Loucy (cell line): ENCODE results near the gene ARRB1.
A peak's percentile ranks its signal among the peaks of the same experiment; 100 is the strongest.

ENCODE experiments used
- H2AFZ ChIP-seq: fragments of 200-600 bp; sonication (generic); 2 replicates; pipeline ENCODE4 v1.6.0; 2016; ENCODE audit warnings: antibody characterized with exemption, mild to moderate bottlenecking, low read length, moderate library complexity
- H3F3A ChIP-seq: fragments of 200-600 bp; 2 replicates; pipeline ENCODE4 v1.6.0; 2016; ENCODE audit warnings: antibody characterized with exemption, low read depth, mild to moderate bottlenecking
- H3K27me3 ChIP-seq: fragments of 200-600 bp; sonication (generic); 2 replicates; pipeline ENCODE4 v1.6.1; 2014; ENCODE audit warnings: low read length, mild to moderate bottlenecking; ENCODE audit not compliant: insufficient read depth, poor library complexity, severe bottlenecking
- H3K36me3 ChIP-seq: fragments of 200-600 bp; sonication (generic); 2 replicates; pipeline ENCODE4 v1.6.1; 2016; ENCODE audit warnings: low read length; ENCODE audit not compliant: insufficient read depth
- H3K4me1 ChIP-seq: fragments of 200-600 bp; sonication (generic); 2 replicates; pipeline ENCODE4 v1.5.1; 2014; ENCODE audit warnings: low read length, mild to moderate bottlenecking; ENCODE audit not compliant: insufficient read depth, poor library complexity, severe bottlenecking
- H3K4me2 ChIP-seq: fragments of 200-600 bp; sonication (generic); 2 replicates; pipeline ENCODE4 v1.6.0; 2014; ENCODE audit warnings: antibody characterized with exemption, low read length, low read depth, mild to moderate bottlenecking; ENCODE audit not compliant: poor library complexity, severe bottlenecking
- H3K4me3 ChIP-seq: fragments of 200-600 bp; sonication (generic); 2 replicates; pipeline ENCODE4 v1.5.1; 2014; ENCODE audit warnings: low read length, mild to moderate bottlenecking, mixed read lengths; ENCODE audit not compliant: poor library complexity, severe bottlenecking
- H3K79me2 ChIP-seq: fragments of 200-600 bp; sonication (generic); 2 replicates; pipeline ENCODE4 v1.6.1; 2014; ENCODE audit warnings: low read length; ENCODE audit not compliant: insufficient read depth
- H3K9ac ChIP-seq: fragments of 200-600 bp; sonication (generic); 2 replicates; pipeline ENCODE4 v1.6.0; 2014; ENCODE audit warnings: mild to moderate bottlenecking, low read depth, low read length, moderate library complexity; ENCODE audit not compliant: poor library complexity, severe bottlenecking
- H3K9me2 ChIP-seq: fragments of 200-600 bp; sonication (generic); replicated peaks from 2 replicates; pipeline ENCODE4 v1.6.1; 2016; ENCODE audit warnings: low read depth, low read length, mixed read lengths
- H3K9me3 ChIP-seq: fragments of 200-600 bp; sonication (generic); 2 replicates; pipeline ENCODE4 v1.6.1; 2014; ENCODE audit warnings: mild to moderate bottlenecking, antibody characterized with exemption, low read length, low read depth; ENCODE audit not compliant: insufficient read depth
- H4K20me1 ChIP-seq: fragments of 200-600 bp; sonication (generic); 2 replicates; pipeline ENCODE4 v1.6.0; 2014; ENCODE audit warnings: antibody characterized with exemption, low read length, mild to moderate bottlenecking; ENCODE audit not compliant: insufficient read depth, poor library complexity, severe bottlenecking
- EZH2phosphoT487 ChIP-seq: fragments of 200-600 bp; IDR thresholded peaks from 2 replicates; pipeline ENCODE4 v1.6.1; 2018; ENCODE audit warnings: antibody characterized with exemption, mild to moderate bottlenecking, moderate library complexity, borderline replicate concordance
- TF ChIP-seq, protein P1 (sequence below): fragments of 200-600 bp; sonication (generic); conservative IDR thresholded peaks from 2 replicates; pipeline ENCODE4 v1.5.1; 2014; ENCODE audit warnings: mild to moderate bottlenecking, antibody characterized with exemption, low read length

The ARRB1 gene

DNA sequence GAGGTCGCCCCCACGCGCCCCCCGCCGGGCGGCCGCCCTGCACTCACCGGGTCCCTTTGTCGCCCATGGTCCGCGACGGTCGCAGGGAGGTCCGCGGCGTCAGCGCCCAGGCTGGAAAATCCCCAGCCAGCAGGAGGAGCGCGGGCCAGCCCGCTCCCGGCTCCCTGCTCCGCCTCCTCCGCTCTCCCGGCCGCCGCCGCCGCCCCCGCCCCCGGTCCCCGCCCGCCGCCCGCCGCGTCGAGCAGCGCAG, at the start of gene ARRB1:
ARRB1 (minus strand) TSS at position 121 of the 250 bp plus-strand sequence; CDS start at position 67, 54 bp downstream.
- Histone ChIP-seq H3K9me3 (no peaks in the 10 kb centered on the region), H3K79me2 (peaks cover 65% of the 10 kb centered on the region), H3K4me3 (peak within 1 kb of the TSS; percentile 89), H3F3A (no peaks in the 10 kb centered on the region), H3K4me1 (peaks cover 56% of the 10 kb centered on the region), H3K36me3 (no peaks in the 10 kb centered on the region), H2AFZ (peak within 1 kb of the TSS; percentile 85), H3K9ac (peak within 1 kb of the TSS; percentile 93), H3K27me3 (no peaks in the 10 kb centered on the region), H3K9me2 (no peaks in the 10 kb centered on the region), H4K20me1 (peaks cover 37% of the 10 kb centered on the region), H3K4me2 (peak within 1 kb of the TSS; percentile 97)
- TF ChIP-seq EZH2phosphoT487 = no peak
- TF ChIP-seq, protein P1, sequence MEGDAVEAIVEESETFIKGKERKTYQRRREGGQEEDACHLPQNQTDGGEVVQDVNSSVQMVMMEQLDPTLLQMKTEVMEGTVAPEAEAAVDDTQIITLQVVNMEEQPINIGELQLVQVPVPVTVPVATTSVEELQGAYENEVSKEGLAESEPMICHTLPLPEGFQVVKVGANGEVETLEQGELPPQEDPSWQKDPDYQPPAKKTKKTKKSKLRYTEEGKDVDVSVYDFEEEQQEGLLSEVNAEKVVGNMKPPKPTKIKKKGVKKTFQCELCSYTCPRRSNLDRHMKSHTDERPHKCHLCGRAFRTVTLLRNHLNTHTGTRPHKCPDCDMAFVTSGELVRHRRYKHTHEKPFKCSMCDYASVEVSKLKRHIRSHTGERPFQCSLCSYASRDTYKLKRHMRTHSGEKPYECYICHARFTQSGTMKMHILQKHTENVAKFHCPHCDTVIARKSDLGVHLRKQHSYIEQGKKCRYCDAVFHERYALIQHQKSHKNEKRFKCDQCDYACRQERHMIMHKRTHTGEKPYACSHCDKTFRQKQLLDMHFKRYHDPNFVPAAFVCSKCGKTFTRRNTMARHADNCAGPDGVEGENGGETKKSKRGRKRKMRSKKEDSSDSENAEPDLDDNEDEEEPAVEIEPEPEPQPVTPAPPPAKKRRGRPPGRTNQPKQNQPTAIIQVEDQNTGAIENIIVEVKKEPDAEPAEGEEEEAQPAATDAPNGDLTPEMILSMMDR = no peak

DNA sequence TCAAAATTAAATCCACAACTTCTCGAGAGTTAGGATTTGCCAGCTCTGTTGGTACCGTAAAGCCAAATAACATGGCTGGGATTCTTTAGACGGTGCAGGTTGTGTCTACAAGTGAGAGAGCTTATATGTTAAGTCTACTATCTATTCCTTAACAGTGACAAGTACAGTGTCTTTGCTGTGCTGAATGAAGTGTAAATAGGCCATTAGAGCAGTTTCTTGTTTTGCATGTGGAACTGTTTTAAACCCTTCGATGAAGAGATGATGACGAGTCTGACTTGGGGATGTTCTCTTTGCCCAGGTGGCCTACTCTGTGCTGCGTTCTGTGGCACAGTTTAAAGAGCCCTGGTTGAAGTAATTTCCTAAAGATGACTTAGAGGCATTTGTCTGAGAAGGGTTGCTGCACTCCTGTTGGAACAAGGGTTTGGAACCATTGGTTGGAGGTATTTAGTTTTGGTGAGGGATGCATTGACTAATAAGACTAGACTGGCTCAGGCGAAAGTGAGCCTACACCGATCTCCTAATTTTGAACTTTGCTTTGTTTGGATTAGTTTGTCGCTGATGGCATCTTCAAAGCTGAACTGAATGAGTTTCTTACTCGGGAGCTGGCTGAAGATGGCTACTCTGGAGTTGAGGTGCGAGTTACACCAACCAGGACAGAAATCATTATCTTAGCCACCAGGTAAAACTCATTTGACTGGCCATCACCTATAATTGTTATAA, 48.8 kb upstream of the ARRB1 start:
- Histone ChIP-seq H3K79me2 (peaks cover 60% of the 10 kb centered on the region), H3K36me3 (peaks cover 45% of the 10 kb centered on the region)
- no peak for TF ChIP-seq EZH2phosphoT487
- TF ChIP-seq, protein P1 = no peak

DNA sequence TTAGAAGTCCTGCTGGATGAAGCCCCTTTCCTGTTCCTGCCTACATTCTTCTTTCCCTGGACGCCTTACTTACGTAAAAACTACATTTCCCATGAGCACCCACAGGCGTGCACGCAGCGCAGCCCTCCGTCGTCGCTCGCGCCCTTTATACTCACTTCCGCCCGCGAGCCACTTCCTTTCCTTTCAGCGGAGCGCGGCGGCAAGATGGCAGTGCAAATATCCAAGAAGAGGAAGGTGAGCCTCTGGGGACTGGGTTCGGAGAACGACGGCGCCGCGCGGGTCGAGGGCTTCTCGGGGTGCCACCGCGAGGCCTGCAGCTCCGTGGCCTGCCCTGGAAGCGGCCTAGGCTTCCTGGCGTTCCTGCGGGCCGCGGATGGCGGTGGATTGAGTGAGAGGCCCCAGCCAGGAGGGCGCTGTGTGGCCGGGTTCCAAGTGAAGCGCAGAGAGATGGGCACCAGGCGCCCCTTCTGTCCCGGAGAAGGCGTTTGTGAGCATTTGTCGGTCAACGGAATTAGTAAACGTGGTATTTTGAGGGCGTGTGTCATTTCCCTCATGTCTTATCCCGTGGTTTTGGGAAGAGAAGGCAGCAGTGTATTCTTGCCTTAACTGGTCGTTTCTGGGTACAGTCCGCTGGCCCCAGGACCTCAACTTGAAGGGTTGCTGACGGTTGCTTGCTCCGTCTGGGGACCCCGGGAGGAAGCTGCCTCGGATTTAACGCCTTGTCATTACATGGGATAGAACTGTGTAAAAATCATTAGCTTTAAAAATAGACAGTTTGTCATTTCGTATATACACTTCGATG, 48.1 kb upstream of the ARRB1 start, which contains the start of gene RPS3:
RPS3 (plus strand) TSS at position 175 of the 802 bp plus-strand sequence; CDS start at position 205, 30 bp downstream.
- peaks cover 8% of the 10 kb centered on the region for H3K27me3 ChIP-seq
- H3K36me3 ChIP-seq = peaks cover 37% of the 10 kb centered on the region
- H3K4me3 ChIP-seq = peak within 1 kb of the TSS; percentile 94
- peak within 1 kb of the TSS; percentile 99 for H3K9ac ChIP-seq
- H3K4me1 ChIP-seq = peaks cover 40% of the 10 kb centered on the region
- no peaks in the 10 kb centered on the region for H3F3A ChIP-seq
- H3K4me2 ChIP-seq = peak within 1 kb of the TSS; percentile 100
- TF ChIP-seq, protein P1 = peak; percentile 39; the same call in 1 of the 2 replicates
- no peak for TF ChIP-seq EZH2phosphoT487
- H3K9me3 ChIP-seq = no peaks in the 10 kb centered on the region
- H2AFZ ChIP-seq = peak within 1 kb of the TSS; percentile 75
- peaks cover 53% of the 10 kb centered on the region for H3K79me2 ChIP-seq
- no peaks in the 10 kb centered on the region for H3K9me2 ChIP-seq
- H4K20me1 ChIP-seq = peaks cover 50% of the 10 kb centered on the region

More for the DNA sequence above, 48.8 kb upstream of the ARRB1 start:
- peaks cover 1% of the 10 kb centered on the region; the same call in 1 of the 2 replicates for H3F3A ChIP-seq
- peak overlapping the region; percentile 99 for H3K9ac ChIP-seq
- H2AFZ ChIP-seq = no peak overlapping the region
- peaks cover 8% of the 10 kb centered on the region for H3K27me3 ChIP-seq
- H3K4me3 ChIP-seq = peak overlapping the region; percentile 94
- H3K4me2 ChIP-seq = peak overlapping the region; percentile 100
- no peaks in the 10 kb centered on the region for H3K9me3 ChIP-seq
- no peaks in the 10 kb centered on the region for H3K9me2 ChIP-seq
- peaks cover 48% of the 10 kb centered on the region for H3K4me1 ChIP-seq
- peaks cover 57% of the 10 kb centered on the region for H4K20me1 ChIP-seq
